Progenitor cell of endocrine pancreas (in vitro differentiated cells): Measurements from ENCODE around the gene LAMC3. TPM values are rescaled to one million over a fixed set of nuclear protein-coding genes. Genes with fewer than 3 reads are reported as not detected.

Experiments
- DNase-seq: peaks from one replicate; pipeline ENCODE4 v3.0.0; 2021; ENCODE audit warnings: low spot score; ENCODE audit not compliant: unreplicated experiment
- H3K27ac Mint-ChIP-seq: 2 replicates; pipeline ENCODE4 v1.8.0; 2021; ENCODE audit warnings: mild to moderate bottlenecking, moderate library complexity, mixed read lengths
- H3K27me3 Mint-ChIP-seq: 2 replicates; pipeline ENCODE4 v1.8.0; 2021; ENCODE audit warnings: mixed read lengths
- H3K36me3 Mint-ChIP-seq: 2 replicates; pipeline ENCODE4 v1.8.0; 2022; ENCODE audit warnings: mixed read lengths; ENCODE audit not compliant: insufficient read depth
- H3K4me1 Mint-ChIP-seq: 2 replicates; pipeline ENCODE4 v1.8.0; 2021; ENCODE audit warnings: low read depth, mixed read lengths
- H3K4me3 Mint-ChIP-seq: 2 replicates; pipeline ENCODE4 v1.8.0; 2021; ENCODE audit warnings: low read depth, mild to moderate bottlenecking, moderate library complexity, mixed read lengths
- H3K9me3 Mint-ChIP-seq: 2 replicates; pipeline ENCODE4 v1.8.0; 2021; ENCODE audit warnings: low read depth, mixed read lengths
- total RNA-seq: library from RNA; stranded (reverse); gene quantifications from 2 replicates; pipeline ENCODE4 v1.2.1, GENCODE V29; 2021
- TF ChIP-seq, protein P1 (sequence below): fragments of 200-600 bp; sonication (generic); IDR thresholded peaks from one replicate; pipeline ENCODE4 v1.5.0; 2021; ENCODE audit warnings: antibody characterized with exemption, mild to moderate bottlenecking; ENCODE audit not compliant: unreplicated experiment

Gene LAMC3
- total RNA-seq, 1 donor from 2014 or later: 0.12 TPM

- no peak overlapping the region for H3K27ac Mint-ChIP-seq
- H3K4me3 Mint-ChIP-seq: no peak overlapping the region
- H3K4me1 Mint-ChIP-seq: no peaks in the 10 kb centered on the region
- TF ChIP-seq, protein P1, sequence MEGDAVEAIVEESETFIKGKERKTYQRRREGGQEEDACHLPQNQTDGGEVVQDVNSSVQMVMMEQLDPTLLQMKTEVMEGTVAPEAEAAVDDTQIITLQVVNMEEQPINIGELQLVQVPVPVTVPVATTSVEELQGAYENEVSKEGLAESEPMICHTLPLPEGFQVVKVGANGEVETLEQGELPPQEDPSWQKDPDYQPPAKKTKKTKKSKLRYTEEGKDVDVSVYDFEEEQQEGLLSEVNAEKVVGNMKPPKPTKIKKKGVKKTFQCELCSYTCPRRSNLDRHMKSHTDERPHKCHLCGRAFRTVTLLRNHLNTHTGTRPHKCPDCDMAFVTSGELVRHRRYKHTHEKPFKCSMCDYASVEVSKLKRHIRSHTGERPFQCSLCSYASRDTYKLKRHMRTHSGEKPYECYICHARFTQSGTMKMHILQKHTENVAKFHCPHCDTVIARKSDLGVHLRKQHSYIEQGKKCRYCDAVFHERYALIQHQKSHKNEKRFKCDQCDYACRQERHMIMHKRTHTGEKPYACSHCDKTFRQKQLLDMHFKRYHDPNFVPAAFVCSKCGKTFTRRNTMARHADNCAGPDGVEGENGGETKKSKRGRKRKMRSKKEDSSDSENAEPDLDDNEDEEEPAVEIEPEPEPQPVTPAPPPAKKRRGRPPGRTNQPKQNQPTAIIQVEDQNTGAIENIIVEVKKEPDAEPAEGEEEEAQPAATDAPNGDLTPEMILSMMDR: no peak
- no peak for DNase-seq
- H3K36me3 Mint-ChIP-seq: no peaks in the 10 kb centered on the region
- H3K27me3 Mint-ChIP-seq: peaks cover 16% of the 10 kb centered on the region
- H3K9me3 Mint-ChIP-seq: no peaks in the 10 kb centered on the region
These were observed 30.4 kb downstream of the LAMC3 start for GRCh38 chr9:131039129-131039954.

DNA sequence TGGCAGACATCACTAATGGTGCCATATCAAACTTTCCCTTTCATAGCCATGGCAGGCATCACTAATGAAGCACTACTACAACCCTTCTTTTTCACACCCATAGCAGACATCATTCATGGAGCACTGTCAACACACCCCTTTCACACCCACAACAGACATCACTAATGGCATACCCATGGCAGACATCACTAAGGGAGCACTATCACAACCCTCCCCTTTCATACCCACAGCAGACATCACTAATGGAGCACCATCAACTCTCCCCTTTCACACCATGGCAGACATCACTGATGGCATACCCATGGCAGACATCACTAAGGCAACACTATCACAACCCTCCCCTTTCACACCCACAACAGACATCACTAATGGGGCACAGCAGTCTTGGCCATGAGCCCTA is 33.7 kb downstream of the LAMC3 start:
- DNase-seq: no peak
- Mint-ChIP-seq H3K36me3 (no peaks in the 10 kb centered on the region), H3K4me3 (no peak overlapping the region), H3K27ac (no peak overlapping the region), H3K27me3 (peaks cover 10% of the 10 kb centered on the region), H3K4me1 (no peaks in the 10 kb centered on the region), H3K9me3 (no peaks in the 10 kb centered on the region)
- TF ChIP-seq, protein P1: no peak

- TF ChIP-seq, protein P1: no peak
- H3K4me3 Mint-ChIP-seq: no peak overlapping the region
- no peaks in the 10 kb centered on the region for H3K4me1 Mint-ChIP-seq
- H3K27me3 Mint-ChIP-seq: peaks cover 6% of the 10 kb centered on the region
- no peak for DNase-seq
- no peaks in the 10 kb centered on the region for H3K9me3 Mint-ChIP-seq
- H3K27ac Mint-ChIP-seq: no peak overlapping the region
- no peaks in the 10 kb centered on the region for H3K36me3 Mint-ChIP-seq
These were observed 34.1 kb downstream of the LAMC3 start for GRCh38 chr9:131043087-131043486.

- Mint-ChIP-seq H3K4me1 (no peaks in the 10 kb centered on the region), H3K9me3 (no peaks in the 10 kb centered on the region), H3K4me3 (no peak overlapping the region), H3K36me3 (no peaks in the 10 kb centered on the region), H3K27me3 (peaks cover 9% of the 10 kb centered on the region), H3K27ac (no peak overlapping the region)
- TF ChIP-seq, protein P1: no peak
- DNase-seq: no peak
These were observed 34.7 kb downstream of the LAMC3 start for GRCh38 chr9:131043646-131044045.

DNA sequence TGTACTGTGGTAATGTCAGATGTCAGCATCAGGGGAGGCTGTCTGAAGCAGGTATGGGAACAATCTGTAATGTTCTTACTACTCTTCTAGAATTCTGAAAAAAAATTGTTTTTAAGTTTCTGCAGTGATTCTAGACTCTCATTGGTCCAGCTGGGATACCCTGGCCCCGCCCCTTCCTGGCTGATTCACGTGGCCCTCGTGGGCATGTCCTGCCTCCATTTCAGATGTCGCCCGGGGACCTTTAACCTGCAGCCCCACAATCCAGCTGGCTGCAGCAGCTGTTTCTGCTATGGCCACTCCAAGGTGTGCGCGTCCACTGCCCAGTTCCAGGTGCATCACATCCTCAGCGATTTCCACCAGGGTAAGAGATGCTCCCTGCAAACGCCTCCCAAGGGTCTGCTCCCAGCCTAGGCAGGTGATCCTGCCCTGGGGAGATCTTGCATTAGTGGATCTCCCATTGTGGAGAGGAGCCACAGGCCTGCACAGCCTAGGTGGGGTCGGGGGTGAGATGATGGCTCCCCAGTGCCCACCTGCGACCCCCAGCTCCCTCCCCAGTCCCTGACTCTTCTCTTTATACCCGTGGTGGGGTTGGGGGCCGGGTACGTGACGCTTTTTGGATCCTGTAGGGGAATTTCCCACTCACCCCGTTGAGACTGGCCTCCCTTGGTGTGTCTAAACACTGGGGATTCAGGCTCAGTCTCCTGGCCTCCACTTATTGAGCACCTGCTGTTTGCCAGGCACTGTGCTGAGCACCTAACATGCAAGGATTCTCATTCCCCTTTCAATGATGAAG is 36.5 kb downstream of the LAMC3 start:
- DNase-seq: no peak
- TF ChIP-seq, protein P1: no peak
- H3K27ac Mint-ChIP-seq: no peak overlapping the region
- peaks cover 8% of the 10 kb centered on the region for H3K27me3 Mint-ChIP-seq
- no peaks in the 10 kb centered on the region for H3K36me3 Mint-ChIP-seq
- H3K9me3 Mint-ChIP-seq: no peaks in the 10 kb centered on the region
- no peak overlapping the region for H3K4me3 Mint-ChIP-seq
- no peaks in the 10 kb centered on the region for H3K4me1 Mint-ChIP-seq
